Raji (cell line): ENCODE data around the gene MAML3.

ENCODE experiments used
- POLR2A ChIP-seq: IDR thresholded peaks from 2 replicates; pipeline ENCODE4 v1.6.1; 2011; ENCODE audit warnings: low read depth, low read length, control low read depth; ENCODE audit not compliant: insufficient read depth

Gene MAML3

GRCh38 chr4:139728146-139728545, 425.8 kb downstream of the MAML3 start:
- no peak for TF ChIP-seq POLR2A

DNA sequence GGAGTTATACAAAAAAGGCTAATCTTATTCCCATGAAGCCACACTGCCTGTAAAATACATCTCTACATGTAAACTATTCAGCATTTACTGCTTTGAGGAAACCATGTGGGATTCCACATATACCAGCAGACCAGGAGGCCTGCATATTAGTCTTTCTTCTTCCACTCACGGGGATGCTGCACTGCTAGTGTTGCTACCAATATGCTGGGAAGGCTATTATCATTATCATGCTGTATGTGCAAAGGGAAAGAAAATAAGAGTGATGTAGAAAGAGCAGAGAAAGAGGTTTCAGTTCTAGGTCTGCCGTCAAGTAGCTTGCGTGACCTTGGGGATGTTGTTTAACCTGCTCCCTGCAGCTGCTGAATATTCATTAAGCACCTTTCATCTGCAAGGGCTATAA, 427.4 kb downstream of the MAML3 start:
- TF ChIP-seq POLR2A = no peak

DNA sequence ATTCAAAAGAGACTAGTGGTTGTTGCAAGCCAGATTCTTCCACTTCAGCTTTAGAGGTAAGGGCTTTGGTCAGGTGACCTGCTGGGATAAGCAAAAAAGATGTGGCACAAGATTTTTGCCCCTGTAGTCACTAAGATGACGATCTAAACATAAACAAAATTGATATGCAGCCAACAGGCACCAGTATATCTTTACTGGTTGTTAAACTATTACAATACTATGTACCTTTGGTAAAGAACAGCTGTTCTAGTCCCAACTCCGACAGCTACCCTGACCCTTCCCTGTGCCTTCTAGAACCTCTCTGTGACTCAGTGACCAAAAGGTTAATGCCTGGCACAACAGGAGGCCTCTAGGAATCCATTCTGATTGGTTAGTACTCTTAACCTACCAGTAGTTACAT, 428.7 kb downstream of the MAML3 start:
- TF ChIP-seq POLR2A = no peak

GRCh38 chr4:139721789-139722188, 432.2 kb downstream of the MAML3 start:
- no peak for TF ChIP-seq POLR2A

- no peak for TF ChIP-seq POLR2A
Observed at GRCh38 chr4:139720806-139721205, 433.2 kb downstream of the MAML3 start.

GRCh38 chr4:139719381-139720101, 434.4 kb downstream of the MAML3 start:
- no peak for TF ChIP-seq POLR2A

- TF ChIP-seq POLR2A = no peak
Observed at GRCh38 chr4:139718833-139719232, 435.2 kb downstream of the MAML3 start.

GRCh38 chr4:139718358-139718757, 435.6 kb downstream of the MAML3 start:
- no peak for TF ChIP-seq POLR2A

GRCh38 chr4:139715746-139716391, 438.1 kb downstream of the MAML3 start:
- no peak for TF ChIP-seq POLR2A

GRCh38 chr4:139712882-139713281, 441.1 kb downstream of the MAML3 start:
- no peak for TF ChIP-seq POLR2A

- TF ChIP-seq POLR2A = no peak
Observed at GRCh38 chr4:139711461-139711860, 442.5 kb downstream of the MAML3 start.

- no peak for TF ChIP-seq POLR2A
Observed at GRCh38 chr4:139710073-139710472, 443.9 kb downstream of the MAML3 start.

DNA sequence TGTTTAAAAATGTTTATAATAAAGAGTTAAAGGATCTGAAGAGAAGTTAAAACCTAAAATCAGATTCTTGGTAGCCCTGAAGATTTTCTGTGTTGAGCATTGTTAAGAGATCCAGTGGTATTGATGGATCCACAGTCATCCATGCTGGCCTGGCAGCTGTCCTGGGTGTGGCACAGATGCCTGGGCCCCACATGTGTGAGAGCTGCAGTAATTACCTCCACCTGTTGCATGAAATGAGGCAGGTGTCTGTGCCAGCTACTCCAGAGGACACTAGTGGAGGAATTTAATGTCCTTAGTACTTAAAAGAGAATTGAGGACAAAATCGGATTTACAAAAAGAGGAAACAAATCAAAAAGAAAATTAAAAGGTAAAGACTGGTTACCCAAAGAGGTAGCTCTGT, 444.3 kb downstream of the MAML3 start:
- no peak for TF ChIP-seq POLR2A

DNA sequence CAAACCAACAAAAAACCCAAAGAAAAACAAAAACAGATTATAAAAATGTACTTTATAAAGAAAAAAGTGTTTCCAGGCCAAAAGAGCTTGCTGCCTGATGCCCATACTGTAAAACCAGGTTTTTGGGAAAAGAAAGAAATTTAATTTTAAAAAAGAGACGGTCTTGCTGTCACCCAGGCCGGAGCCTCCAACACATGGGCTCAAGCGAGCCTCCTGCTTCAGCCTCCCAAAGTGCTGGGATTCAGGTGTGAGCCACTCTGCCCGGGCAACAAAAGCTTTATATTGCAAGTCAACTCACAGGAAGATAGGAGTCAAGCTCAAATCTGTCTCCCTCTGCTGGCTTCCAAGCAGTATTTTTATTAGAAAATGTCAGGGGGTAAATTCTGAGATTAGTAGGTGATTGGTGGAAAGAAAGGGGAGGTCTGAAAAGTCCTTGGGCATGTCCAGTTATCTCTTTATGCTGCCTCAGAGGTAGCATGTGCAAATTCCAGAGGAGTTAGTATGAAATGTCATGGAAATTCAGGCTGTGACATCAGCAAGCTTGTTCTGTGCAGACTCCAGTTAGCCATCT, 449.0 kb downstream of the MAML3 start:
- no peak for TF ChIP-seq POLR2A

DNA sequence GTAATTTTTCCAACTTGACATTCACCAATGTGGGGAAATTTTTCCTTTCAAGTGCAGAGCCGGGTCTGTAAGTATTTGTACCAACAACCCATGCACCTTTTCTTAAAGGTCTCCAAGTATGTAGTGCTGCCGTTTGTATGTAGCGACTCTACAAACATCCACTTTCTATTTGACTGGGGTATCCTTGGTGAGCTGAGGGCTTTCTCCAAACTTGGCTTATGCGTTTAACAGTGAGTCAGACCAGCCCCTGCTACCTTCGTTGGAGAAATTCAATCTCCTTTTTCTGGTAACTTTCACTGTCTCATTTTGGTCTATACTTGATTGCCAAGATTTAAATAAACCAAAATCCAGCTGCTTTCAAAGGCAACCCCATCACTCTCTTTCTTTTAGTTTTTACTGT, 453.4 kb downstream of the MAML3 start:
- no peak for TF ChIP-seq POLR2A

- no peak for TF ChIP-seq POLR2A
Observed at GRCh38 chr4:139696491-139696890, 457.5 kb downstream of the MAML3 start.

DNA sequence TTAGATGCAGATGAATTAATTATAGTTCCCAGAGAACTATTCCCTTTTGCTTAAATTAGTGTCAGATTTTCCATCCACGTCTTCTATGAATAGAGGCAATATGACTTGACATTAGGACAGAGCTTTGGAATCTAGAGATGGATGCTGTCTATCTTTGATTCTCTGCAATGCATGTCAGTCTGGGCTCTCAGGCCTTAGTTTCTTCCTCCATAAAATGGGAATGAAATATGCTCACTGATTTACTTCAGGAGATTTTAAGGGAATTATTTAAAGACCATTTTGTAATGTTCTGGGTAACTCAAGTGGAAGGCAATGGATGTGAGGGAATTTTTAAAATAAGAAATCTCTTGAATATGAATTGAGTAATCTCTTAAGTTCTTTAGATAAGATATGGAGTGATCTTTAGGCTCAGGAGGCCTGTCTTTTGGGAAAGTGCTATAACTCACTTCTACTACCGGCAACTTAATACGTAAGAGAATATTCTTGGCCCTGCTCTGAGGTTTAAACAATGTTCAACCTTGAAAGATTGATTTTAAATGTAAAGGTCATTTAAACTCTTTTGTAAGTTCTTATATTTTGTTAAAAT, 459.4 kb downstream of the MAML3 start:
- no peak for TF ChIP-seq POLR2A
